ENCODE results near the gene MORC4. TPM values are rescaled to one million over a fixed set of nuclear protein-coding genes. Genes with fewer than 3 reads are reported as not detected.

The MORC4 gene
- total RNA-seq, 1 donor from 2014 or later = 26.0 TPM

GRCh38 chrX:106946464-106946863, 53.5 kb downstream of the MORC4 start:
- no peak for TF ChIP-seq EZH2 (IDR thresholded peaks at IDR 0.05; ENCODE audit: insufficient read depth, low read length)
- Histone ChIP-seq H3K9me3 (ENCODE audit: insufficient read depth, low read depth, low read length) (no peaks in the 10 kb centered on the region), H3K4me2 (ENCODE audit: low read length) (no peak overlapping the region), H3K9ac (ENCODE audit: low read length) (no peak overlapping the region), H3K36me3 (ENCODE audit: insufficient read depth, low read length) (peaks cover 2% of the 10 kb centered on the region), H2AFZ (ENCODE audit: low read depth, low read length) (no peak overlapping the region), H3K4me3 (ENCODE audit: insufficient read depth, low read depth, low read length) (no peak overlapping the region), H3K79me2 (ENCODE audit: insufficient read depth, low read length) (no peaks in the 10 kb centered on the region), H3K27me3 (ENCODE audit: insufficient read depth, low read length) (no peaks in the 10 kb centered on the region), H3K27ac (ENCODE audit: low read depth, low read length) (no peak overlapping the region), H3K4me1 (ENCODE audit: insufficient read depth, low read length) (no peaks in the 10 kb centered on the region), H4K20me1 (ENCODE audit: insufficient read depth, low read length) (no peaks in the 10 kb centered on the region)
- FAIRE-seq = no peak
- Mint-ChIP-seq H3K27me3 (ENCODE audit: low read depth, unreplicated experiment) (no peaks in the 10 kb centered on the region), H3K4me3 (ENCODE audit: unreplicated experiment) (no peak overlapping the region), H3K27ac (ENCODE audit: unreplicated experiment) (no peak overlapping the region), H3K36me3 (ENCODE audit: low read depth, unreplicated experiment) (peaks cover 5% of the 10 kb centered on the region), H3K4me1 (ENCODE audit: low read depth, unreplicated experiment) (no peaks in the 10 kb centered on the region), H3K9me3 (ENCODE audit: unreplicated experiment) (peaks cover 2% of the 10 kb centered on the region)
- no peak for DNase-seq (ENCODE audit: low read depth)

- Histone ChIP-seq H3K9ac (ENCODE audit: low read length) (no peak overlapping the region), H3K36me3 (ENCODE audit: insufficient read depth, low read length) (peaks cover 5% of the 10 kb centered on the region), H3K4me3 (ENCODE audit: insufficient read depth, low read depth, low read length) (no peak overlapping the region), H2AFZ (ENCODE audit: low read depth, low read length) (no peak overlapping the region), H3K27ac (ENCODE audit: low read depth, low read length) (no peak overlapping the region), H3K4me2 (ENCODE audit: low read length) (no peak overlapping the region), H3K9me3 (ENCODE audit: insufficient read depth, low read depth, low read length) (no peaks in the 10 kb centered on the region), H3K79me2 (ENCODE audit: insufficient read depth, low read length) (no peaks in the 10 kb centered on the region), H3K4me1 (ENCODE audit: insufficient read depth, low read length) (no peaks in the 10 kb centered on the region), H4K20me1 (ENCODE audit: insufficient read depth, low read length) (no peaks in the 10 kb centered on the region), H3K27me3 (ENCODE audit: insufficient read depth, low read length) (no peaks in the 10 kb centered on the region)
- no peaks in the 10 kb centered on the region for H3K27me3 Mint-ChIP-seq (ENCODE audit: low read depth, unreplicated experiment)
- H3K36me3 Mint-ChIP-seq (ENCODE audit: low read depth, unreplicated experiment) = peaks cover 5% of the 10 kb centered on the region
- FAIRE-seq = no peak
- no peak for DNase-seq (ENCODE audit: low read depth)
- H3K4me1 Mint-ChIP-seq (ENCODE audit: low read depth, unreplicated experiment) = no peaks in the 10 kb centered on the region
- TF ChIP-seq EZH2 (IDR thresholded peaks at IDR 0.05; ENCODE audit: insufficient read depth, low read length) (no peak), CTCF (IDR thresholded peaks at IDR 0.05; ENCODE audit: insufficient read depth, low read depth, low read length) (no peak)
- no peak overlapping the region for H3K27ac Mint-ChIP-seq (ENCODE audit: unreplicated experiment)
- H3K4me3 Mint-ChIP-seq (ENCODE audit: unreplicated experiment) = no peak overlapping the region
- peaks cover 2% of the 10 kb centered on the region for H3K9me3 Mint-ChIP-seq (ENCODE audit: unreplicated experiment)
Observed at GRCh38 chrX:106940068-106940467, 59.9 kb downstream of the MORC4 start.

- H3K9me3 Mint-ChIP-seq (ENCODE audit: unreplicated experiment) = peaks cover 2% of the 10 kb centered on the region
- H3K27me3 Mint-ChIP-seq (ENCODE audit: low read depth, unreplicated experiment) = no peaks in the 10 kb centered on the region
- no peak overlapping the region for H3K27ac ChIP-seq (ENCODE audit: low read depth, low read length)
- H3K27me3 ChIP-seq (ENCODE audit: insufficient read depth, low read length) = no peaks in the 10 kb centered on the region
- no peaks in the 10 kb centered on the region for H3K9me3 ChIP-seq (ENCODE audit: insufficient read depth, low read depth, low read length)
- no peak overlapping the region for H2AFZ ChIP-seq (ENCODE audit: low read depth, low read length)
- no peak overlapping the region for H3K4me3 Mint-ChIP-seq (ENCODE audit: unreplicated experiment)
- H3K36me3 ChIP-seq (ENCODE audit: insufficient read depth, low read length) = peaks cover 5% of the 10 kb centered on the region
- H3K36me3 Mint-ChIP-seq (ENCODE audit: low read depth, unreplicated experiment) = peaks cover 5% of the 10 kb centered on the region
- no peaks in the 10 kb centered on the region for H3K79me2 ChIP-seq (ENCODE audit: insufficient read depth, low read length)
- no peak overlapping the region for H3K27ac Mint-ChIP-seq (ENCODE audit: unreplicated experiment)
- FAIRE-seq = peak; percentile 54
- H3K4me3 ChIP-seq (ENCODE audit: insufficient read depth, low read depth, low read length) = no peak overlapping the region
- no peak overlapping the region for H3K4me2 ChIP-seq (ENCODE audit: low read length)
- TF ChIP-seq EZH2 (IDR thresholded peaks at IDR 0.05; ENCODE audit: insufficient read depth, low read length) (no peak), CTCF (IDR thresholded peaks at IDR 0.05; ENCODE audit: insufficient read depth, low read depth, low read length) (no peak)
- H3K4me1 ChIP-seq (ENCODE audit: insufficient read depth, low read length) = no peaks in the 10 kb centered on the region
- DNase-seq (ENCODE audit: low read depth) = no peak
- no peaks in the 10 kb centered on the region for H4K20me1 ChIP-seq (ENCODE audit: insufficient read depth, low read length)
- no peak overlapping the region for H3K9ac ChIP-seq (ENCODE audit: low read length)
- H3K4me1 Mint-ChIP-seq (ENCODE audit: low read depth, unreplicated experiment) = no peaks in the 10 kb centered on the region
Observed at GRCh38 chrX:106939566-106939965, 60.4 kb downstream of the MORC4 start.
